ENCODE measurements around the gene CRLF1. TPM values are rescaled to one million over a fixed set of nuclear protein-coding genes. Genes with fewer than 3 reads are reported as not detected.
A peak's percentile ranks its signal among the peaks of the same experiment; 100 is the strongest.
"Not testable (repeated sequence)": the region's sequence is repeated elsewhere in the genome, so short reads cannot be mapped to it uniquely, and the experiment has no call there.

CRLF1 gene
- total and polyA plus RNA-seq, 2 donors: 0.33 to 17.9 TPM

DNA sequence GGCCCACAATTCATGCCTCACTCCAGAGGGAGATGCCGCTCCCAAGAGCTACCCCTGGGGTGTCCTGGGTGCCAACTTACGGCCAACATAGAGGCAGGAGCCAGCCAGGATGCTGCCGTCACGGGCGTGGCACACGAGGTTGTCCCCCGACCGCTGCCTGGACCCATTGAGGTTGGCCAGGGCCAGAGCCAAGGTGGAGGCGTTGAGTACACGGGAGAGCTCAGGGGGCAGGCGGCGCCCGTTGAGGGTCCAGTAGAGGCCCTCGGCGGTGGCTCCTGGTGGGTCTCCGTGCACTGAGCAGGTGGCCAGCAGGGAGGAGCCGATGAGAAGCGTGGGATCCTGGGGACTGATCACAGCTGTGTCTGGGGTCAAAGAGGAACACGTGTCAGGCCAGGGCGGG is 7.1 kb downstream of the CRLF1 start:
- H3K4me3 ChIP-seq (ENCODE audit: low read length in 2 of 2): no peak overlapping the region
- 93% methylated on average over 20 of the region's 20 CpGs for WGBS
- peaks cover 57 to 93% of the 10 kb centered on the region in 2 donors for H3K27me3 ChIP-seq (ENCODE audit: control insufficient read depth in 2 of 2, insufficient read depth in 1 of 2, low read length in 1 of 2)
- no peak overlapping the region for H3K27ac ChIP-seq (ENCODE audit: low read depth in 1 of 2, low read length in 1 of 2)
- no peaks in the 10 kb centered on the region for H3K36me3 ChIP-seq (ENCODE audit: control insufficient read depth in 2 of 2, insufficient read depth in 2 of 2, low read length in 1 of 2)
- no peak for DNase-seq (ENCODE audit: low read depth in 6 of 9, low spot score in 9 of 9)
- peaks cover 0 to 2% of the 10 kb centered on the region in 2 donors for H3K9me3 ChIP-seq (ENCODE audit: control insufficient read depth in 2 of 2, insufficient read depth in 1 of 2, low read length in 1 of 2)
- H3K4me1 ChIP-seq (ENCODE audit: control insufficient read depth in 2 of 2, insufficient read depth in 2 of 2, low read length in 2 of 2): peaks cover 4 to 8% of the 10 kb centered on the region in 2 donors

DNA sequence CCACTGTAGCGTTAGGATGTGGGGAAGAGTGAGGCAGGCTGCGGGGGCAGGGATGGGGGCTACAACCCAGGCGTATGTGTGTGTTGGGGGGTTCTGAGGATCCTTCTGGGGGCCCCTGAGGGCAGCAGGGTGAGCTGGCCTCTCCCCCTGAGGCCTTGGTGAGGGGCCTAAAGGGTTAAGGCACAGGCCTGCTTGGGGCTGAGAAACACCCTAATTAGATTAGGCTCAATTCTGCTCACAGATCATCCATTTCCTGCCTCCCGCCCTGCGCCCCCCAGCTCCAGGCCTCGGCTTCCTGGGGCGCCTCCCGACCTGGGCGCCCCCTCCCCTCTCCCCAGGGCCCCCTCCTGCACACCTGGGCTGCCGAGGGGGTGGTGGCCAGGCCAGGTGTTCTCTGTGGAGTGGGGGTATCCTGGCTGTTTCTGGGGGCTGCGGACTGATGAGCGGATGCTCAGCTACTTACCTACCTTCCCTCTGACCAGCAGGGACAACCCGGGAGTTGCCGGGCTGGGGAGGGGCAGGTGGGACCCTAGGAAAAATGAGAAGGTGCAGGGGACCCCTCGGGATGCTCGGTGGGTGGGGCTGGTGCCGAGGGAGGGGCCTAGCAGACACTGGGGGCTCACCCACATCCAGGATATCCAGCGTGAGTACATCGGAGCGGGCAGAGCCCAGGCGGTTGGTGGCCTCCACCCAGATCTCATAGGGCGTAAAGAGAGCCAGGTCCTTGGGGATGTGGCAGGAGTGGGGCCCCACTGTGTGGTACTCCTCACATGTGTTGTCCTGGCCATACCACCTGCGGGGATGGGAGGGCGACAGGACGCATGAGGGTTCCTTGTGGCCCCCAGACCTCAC is 8.6 kb downstream of the CRLF1 start:
- Histone ChIP-seq H3K4me1 (ENCODE audit: control insufficient read depth in 2 of 2, insufficient read depth in 2 of 2, low read length in 2 of 2) (peaks cover 10 to 20% of the 10 kb centered on the region in 2 donors), H3K27me3 (ENCODE audit: control insufficient read depth in 2 of 2, insufficient read depth in 1 of 2, low read length in 1 of 2) (peaks cover 54 to 92% of the 10 kb centered on the region in 2 donors), H3K36me3 (ENCODE audit: control insufficient read depth in 2 of 2, insufficient read depth in 2 of 2, low read length in 1 of 2) (no peaks in the 10 kb centered on the region), H3K9me3 (ENCODE audit: control insufficient read depth in 2 of 2, insufficient read depth in 1 of 2, low read length in 1 of 2) (no peaks in the 10 kb centered on the region), H3K4me3 (ENCODE audit: low read length in 2 of 2) (no peak overlapping the region), H3K27ac (ENCODE audit: low read depth in 1 of 2, low read length in 1 of 2) (no peak overlapping the region)
- WGBS: 55% methylated on average over 25 of the region's 25 CpGs
- no peak for DNase-seq (ENCODE audit: low read depth in 6 of 9, low spot score in 9 of 9)

GRCh38 chr19:18596752-18597157 is 9.8 kb downstream of the CRLF1 start:
- Histone ChIP-seq H3K27ac (ENCODE audit: low read depth in 1 of 2, low read length in 1 of 2) (no peak overlapping the region), H3K36me3 (ENCODE audit: control insufficient read depth in 2 of 2, insufficient read depth in 2 of 2, low read length in 1 of 2) (peaks cover under 1 to 2% of the 10 kb centered on the region in 2 donors), H3K27me3 (ENCODE audit: control insufficient read depth in 2 of 2, insufficient read depth in 1 of 2, low read length in 1 of 2) (peaks cover 48 to 83% of the 10 kb centered on the region in 2 donors), H3K9me3 (ENCODE audit: control insufficient read depth in 2 of 2, insufficient read depth in 1 of 2, low read length in 1 of 2) (no peaks in the 10 kb centered on the region), H3K4me3 (ENCODE audit: low read length in 2 of 2) (no peak overlapping the region), H3K4me1 (ENCODE audit: control insufficient read depth in 2 of 2, insufficient read depth in 2 of 2, low read length in 2 of 2) (peaks cover 10 to 20% of the 10 kb centered on the region in 2 donors)
- no peak for DNase-seq (ENCODE audit: low read depth in 6 of 9, low spot score in 9 of 9)
- WGBS: 15% methylated on average over 21 of the region's 21 CpGs

DNA sequence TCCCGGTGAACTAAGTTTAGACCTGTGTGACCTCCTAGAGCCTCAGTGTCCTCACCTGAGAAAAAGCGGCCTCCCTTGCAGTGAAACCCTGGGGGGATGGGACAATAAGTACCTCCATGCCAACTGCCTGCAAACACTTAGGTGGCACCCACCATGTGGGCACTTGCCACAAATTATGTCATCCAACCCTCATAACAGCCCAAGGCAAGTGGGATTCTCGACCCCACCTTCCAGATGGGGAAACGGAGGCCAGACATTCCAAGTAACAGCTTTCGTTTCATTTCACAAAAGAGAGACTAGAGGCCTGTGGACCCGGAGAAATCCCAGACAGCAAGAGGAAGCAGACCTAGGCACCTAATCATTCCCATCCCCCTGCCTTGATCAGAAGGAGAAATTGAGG is 11.1 kb downstream of the CRLF1 start:
- peaks cover 10% of the 10 kb centered on the region in 2 donors for H3K36me3 ChIP-seq (ENCODE audit: control insufficient read depth in 2 of 2, insufficient read depth in 2 of 2, low read length in 1 of 2)
- 82% methylated on average over 6 of the region's 6 CpGs for WGBS
- H3K4me3 ChIP-seq (ENCODE audit: low read length in 2 of 2): no peak overlapping the region
- peaks cover 10 to 20% of the 10 kb centered on the region in 2 donors for H3K4me1 ChIP-seq (ENCODE audit: control insufficient read depth in 2 of 2, insufficient read depth in 2 of 2, low read length in 2 of 2)
- no peak for DNase-seq (ENCODE audit: low read depth in 6 of 9, low spot score in 9 of 9)
- no peak overlapping the region for H3K27ac ChIP-seq (ENCODE audit: low read depth in 1 of 2, low read length in 1 of 2)
- H3K27me3 ChIP-seq (ENCODE audit: control insufficient read depth in 2 of 2, insufficient read depth in 1 of 2, low read length in 1 of 2): peaks cover 46 to 72% of the 10 kb centered on the region in 2 donors
- no peaks in the 10 kb centered on the region for H3K9me3 ChIP-seq (ENCODE audit: control insufficient read depth in 2 of 2, insufficient read depth in 1 of 2, low read length in 1 of 2)

GRCh38 chr19:18594824-18595373 is 11.7 kb downstream of the CRLF1 start:
- peaks cover 12 to 26% of the 10 kb centered on the region in 2 donors for H3K4me1 ChIP-seq (ENCODE audit: control insufficient read depth in 2 of 2, insufficient read depth in 2 of 2, low read length in 2 of 2)
- peaks cover 46 to 70% of the 10 kb centered on the region in 2 donors for H3K27me3 ChIP-seq (ENCODE audit: control insufficient read depth in 2 of 2, insufficient read depth in 1 of 2, low read length in 1 of 2)
- peak overlapping the region; percentile 17 to 37 for H3K4me3 ChIP-seq (ENCODE audit: low read length in 2 of 2)
- H3K27ac ChIP-seq (ENCODE audit: low read depth in 1 of 2, low read length in 1 of 2): no peak overlapping the region
- no peaks in the 10 kb centered on the region for H3K9me3 ChIP-seq (ENCODE audit: control insufficient read depth in 2 of 2, insufficient read depth in 1 of 2, low read length in 1 of 2)
- peaks cover 10% of the 10 kb centered on the region in 2 donors for H3K36me3 ChIP-seq (ENCODE audit: control insufficient read depth in 2 of 2, insufficient read depth in 2 of 2, low read length in 1 of 2)
- DNase-seq (ENCODE audit: low read depth in 6 of 9, low spot score in 9 of 9): no peak
- WGBS: 24% methylated on average over 26 of the region's 26 CpGs

DNA sequence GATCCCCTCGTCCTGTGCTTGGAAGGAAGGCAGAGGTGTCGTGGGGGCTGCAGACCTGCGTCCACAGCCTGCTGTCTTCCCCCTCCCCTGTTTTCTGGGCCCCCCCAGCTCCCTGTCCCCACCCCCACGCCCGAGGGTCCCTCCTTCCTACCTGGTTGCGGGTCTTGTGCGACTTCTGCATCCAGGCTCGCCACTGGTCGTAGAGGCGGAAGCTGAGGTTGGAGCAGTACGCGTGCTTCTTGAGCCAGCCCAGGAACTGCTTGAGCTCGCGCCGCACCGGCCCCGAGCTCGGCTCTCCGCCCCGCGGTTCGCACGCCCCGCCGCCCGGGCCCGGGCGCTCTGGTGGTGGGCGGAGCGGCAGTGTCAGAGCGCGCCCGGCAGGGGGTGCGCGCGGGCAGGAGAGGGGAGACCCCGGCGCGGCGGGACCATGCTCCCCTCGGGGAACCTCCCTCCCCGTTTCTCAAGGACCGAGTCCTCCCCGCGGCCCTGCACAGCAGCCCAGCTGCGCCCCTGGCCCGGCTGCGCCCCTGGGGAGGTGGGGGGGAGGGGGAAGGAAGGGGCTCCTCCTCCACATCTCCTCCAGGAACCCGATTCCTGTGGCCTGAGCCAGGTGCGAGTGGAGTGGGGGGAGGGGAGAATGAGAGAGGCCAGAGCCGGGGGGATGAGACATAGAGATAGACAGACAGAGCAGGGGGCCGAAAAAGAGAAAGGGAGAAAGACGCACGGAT is 12.3 kb downstream of the CRLF1 start:
- H3K9me3 ChIP-seq (ENCODE audit: control insufficient read depth in 2 of 2, insufficient read depth in 1 of 2, low read length in 1 of 2): no peaks in the 10 kb centered on the region
- H3K27ac ChIP-seq (ENCODE audit: low read depth in 1 of 2, low read length in 1 of 2): no peak overlapping the region
- H3K4me3 ChIP-seq (ENCODE audit: low read length in 2 of 2): peak overlapping the region; percentile 17 to 37
- WGBS: 1% methylated on average over 54 of the region's 54 CpGs
- peaks cover 16 to 33% of the 10 kb centered on the region in 2 donors for H3K4me1 ChIP-seq (ENCODE audit: control insufficient read depth in 2 of 2, insufficient read depth in 2 of 2, low read length in 2 of 2)
- DNase-seq (ENCODE audit: low read depth in 6 of 9, low spot score in 9 of 9): peak in 8 of 9 donors; percentile 54 to 83 (median 68)
- H3K36me3 ChIP-seq (ENCODE audit: control insufficient read depth in 2 of 2, insufficient read depth in 2 of 2, low read length in 1 of 2): peaks cover 10% of the 10 kb centered on the region in 2 donors
- peaks cover 46 to 63% of the 10 kb centered on the region in 2 donors for H3K27me3 ChIP-seq (ENCODE audit: control insufficient read depth in 2 of 2, insufficient read depth in 1 of 2, low read length in 1 of 2)

GRCh38 chr19:18593367-18594095 is 13.1 kb downstream of the CRLF1 start:
- WGBS: 57% methylated on average over 25 of the region's 25 CpGs
- Histone ChIP-seq H3K27me3 (ENCODE audit: control insufficient read depth in 2 of 2, insufficient read depth in 1 of 2, low read length in 1 of 2) (peaks cover 43 to 57% of the 10 kb centered on the region in 2 donors), H3K27ac (ENCODE audit: low read depth in 1 of 2, low read length in 1 of 2) (no peak overlapping the region), H3K36me3 (ENCODE audit: control insufficient read depth in 2 of 2, insufficient read depth in 2 of 2, low read length in 1 of 2) (peaks cover 10% of the 10 kb centered on the region in 2 donors), H3K4me3 (ENCODE audit: low read length in 2 of 2) (peak overlapping the region in 1 of 2 donors; percentile 37), H3K9me3 (ENCODE audit: control insufficient read depth in 2 of 2, insufficient read depth in 1 of 2, low read length in 1 of 2) (no peaks in the 10 kb centered on the region), H3K4me1 (ENCODE audit: control insufficient read depth in 2 of 2, insufficient read depth in 2 of 2, low read length in 2 of 2) (peaks cover 16 to 35% of the 10 kb centered on the region in 2 donors)
- no peak for DNase-seq (ENCODE audit: low read depth in 6 of 9, low spot score in 9 of 9)

DNA sequence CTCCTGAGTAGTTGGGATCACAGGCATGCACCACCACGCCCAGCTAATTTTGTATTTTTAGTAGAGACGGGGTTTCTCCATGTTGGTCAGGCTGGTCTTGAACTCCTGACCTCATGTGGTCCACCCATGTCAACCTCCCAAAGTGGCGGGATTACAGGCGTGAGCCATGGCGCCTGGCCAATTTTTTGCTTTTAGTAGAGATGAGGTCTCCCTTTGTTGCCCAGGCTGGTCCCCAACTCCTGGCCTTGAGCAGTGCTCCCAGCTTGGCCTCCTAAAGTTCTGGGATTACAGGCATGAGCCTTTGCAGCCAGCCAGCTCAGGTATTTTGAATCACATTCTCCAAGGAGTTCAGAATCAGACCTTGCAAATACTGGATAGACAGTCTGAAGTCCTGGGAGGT is 13.9 kb downstream of the CRLF1 start:
- peaks cover 10% of the 10 kb centered on the region in 2 donors for H3K36me3 ChIP-seq (ENCODE audit: control insufficient read depth in 2 of 2, insufficient read depth in 2 of 2, low read length in 1 of 2)
- H3K9me3 ChIP-seq (ENCODE audit: control insufficient read depth in 2 of 2, insufficient read depth in 1 of 2, low read length in 1 of 2); H3K27ac ChIP-seq (ENCODE audit: low read depth in 1 of 2, low read length in 1 of 2); H3K4me3 ChIP-seq (ENCODE audit: low read length in 2 of 2); DNase-seq (ENCODE audit: low read depth in 6 of 9, low spot score in 9 of 9): not testable (repeated sequence)
- WGBS: 98% methylated on average over 5 of the region's 5 CpGs
- peaks cover 35 to 49% of the 10 kb centered on the region in 2 donors for H3K27me3 ChIP-seq (ENCODE audit: control insufficient read depth in 2 of 2, insufficient read depth in 1 of 2, low read length in 1 of 2)
- H3K4me1 ChIP-seq (ENCODE audit: control insufficient read depth in 2 of 2, insufficient read depth in 2 of 2, low read length in 2 of 2): peaks cover 22 to 43% of the 10 kb centered on the region in 2 donors

Measured in thymus (tissue), 11 donors.